Hepatocyte (in vitro differentiated cells): ENCODE results near the gene COPZ2.

Experiments
- EZH2 ChIP-seq: fragments of 200-600 bp; sonication (generic); IDR thresholded peaks from 2 replicates; pipeline ENCODE4 v1.6.1; 2016; ENCODE audit warnings: antibody characterized with exemption, mild to moderate bottlenecking, borderline replicate concordance
- EZH2phosphoT487 ChIP-seq: fragments of 200-600 bp; sonication (generic); IDR thresholded peaks from one replicate; pipeline ENCODE4 v1.6.1; 2018; ENCODE audit warnings: antibody characterized with exemption, mild to moderate bottlenecking, low read depth, moderate library complexity; ENCODE audit not compliant: unreplicated experiment, severe bottlenecking
- TF ChIP-seq, protein P1 (sequence below): fragments of 200-600 bp; sonication (generic); IDR thresholded peaks from 2 replicates; pipeline ENCODE4 v1.5.1; 2016; ENCODE audit warnings: antibody characterized with exemption, mild to moderate bottlenecking; ENCODE audit not compliant: poor library complexity

DNA sequence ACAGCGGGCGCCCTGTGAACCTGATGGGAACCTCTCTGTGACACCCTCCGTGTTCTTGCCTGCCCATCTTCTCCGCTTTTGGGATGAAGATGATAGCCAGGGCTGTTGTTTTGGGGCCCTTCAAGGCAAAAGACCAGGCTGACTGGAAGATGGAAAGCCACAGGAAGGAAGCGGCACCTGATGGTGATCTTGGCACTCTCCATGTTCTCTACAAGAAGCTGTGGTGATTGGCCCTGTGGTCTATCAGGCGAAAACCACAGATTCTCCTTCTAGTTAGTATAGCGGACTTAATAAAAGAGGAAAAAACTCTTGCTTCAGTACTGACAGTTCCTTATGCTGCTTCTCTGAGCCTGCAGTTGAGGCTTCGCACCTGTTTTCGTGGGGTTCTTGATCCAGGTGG lies 56.1 kb downstream of the COPZ2 start:
- TF ChIP-seq, protein P1, sequence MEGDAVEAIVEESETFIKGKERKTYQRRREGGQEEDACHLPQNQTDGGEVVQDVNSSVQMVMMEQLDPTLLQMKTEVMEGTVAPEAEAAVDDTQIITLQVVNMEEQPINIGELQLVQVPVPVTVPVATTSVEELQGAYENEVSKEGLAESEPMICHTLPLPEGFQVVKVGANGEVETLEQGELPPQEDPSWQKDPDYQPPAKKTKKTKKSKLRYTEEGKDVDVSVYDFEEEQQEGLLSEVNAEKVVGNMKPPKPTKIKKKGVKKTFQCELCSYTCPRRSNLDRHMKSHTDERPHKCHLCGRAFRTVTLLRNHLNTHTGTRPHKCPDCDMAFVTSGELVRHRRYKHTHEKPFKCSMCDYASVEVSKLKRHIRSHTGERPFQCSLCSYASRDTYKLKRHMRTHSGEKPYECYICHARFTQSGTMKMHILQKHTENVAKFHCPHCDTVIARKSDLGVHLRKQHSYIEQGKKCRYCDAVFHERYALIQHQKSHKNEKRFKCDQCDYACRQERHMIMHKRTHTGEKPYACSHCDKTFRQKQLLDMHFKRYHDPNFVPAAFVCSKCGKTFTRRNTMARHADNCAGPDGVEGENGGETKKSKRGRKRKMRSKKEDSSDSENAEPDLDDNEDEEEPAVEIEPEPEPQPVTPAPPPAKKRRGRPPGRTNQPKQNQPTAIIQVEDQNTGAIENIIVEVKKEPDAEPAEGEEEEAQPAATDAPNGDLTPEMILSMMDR, result no peak
- TF ChIP-seq EZH2 (no peak), EZH2phosphoT487 (no peak)
